Measurements from ENCODE around the gene DDX54.

The DDX54 gene

DNA sequence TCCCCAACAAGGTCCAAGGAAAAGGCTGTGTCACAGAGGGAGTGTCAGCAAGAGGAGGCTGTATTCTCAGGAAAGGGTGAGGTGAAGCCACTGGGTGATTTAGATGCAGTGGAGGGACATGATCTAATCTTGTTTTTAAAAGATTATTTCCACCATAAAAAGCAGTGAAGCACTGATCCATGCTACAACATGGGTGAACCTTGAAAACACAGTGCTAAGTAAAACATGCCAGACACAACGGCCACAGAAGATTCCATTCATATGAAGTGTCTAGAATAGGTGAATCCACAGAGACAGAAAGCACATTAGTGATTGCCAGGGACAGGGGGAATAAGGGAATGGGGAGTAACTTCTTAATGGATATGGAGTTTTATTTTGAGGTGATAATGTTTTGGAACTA is 13.0 kb upstream of the DDX54 start:
- H3K36me3 ChIP-seq (replicated peaks; ENCODE audit: low read depth, low read length), result no peaks in the 10 kb centered on the region
- no peaks in the 10 kb centered on the region for H3K79me2 ChIP-seq (ENCODE audit: low read length)
- no peaks in the 10 kb centered on the region for H4K20me1 ChIP-seq (ENCODE audit: insufficient read depth, low read length)
- H3K4me2 ChIP-seq (ENCODE audit: low read length), result no peak overlapping the region
- H3K27ac ChIP-seq (ENCODE audit: low read length), result no peak overlapping the region
- H3K9ac ChIP-seq (ENCODE audit: low read length), result no peak overlapping the region
- H3K4me1 ChIP-seq (ENCODE audit: low read length), result peaks cover 5% of the 10 kb centered on the region
- no peaks in the 10 kb centered on the region for H3K27me3 ChIP-seq (ENCODE audit: low read depth, low read length)
- no peak overlapping the region for H3K4me3 ChIP-seq (ENCODE audit: low read length)
- no peak overlapping the region for H2AFZ ChIP-seq (ENCODE audit: low read depth, low read length)
- TF ChIP-seq, protein P1, sequence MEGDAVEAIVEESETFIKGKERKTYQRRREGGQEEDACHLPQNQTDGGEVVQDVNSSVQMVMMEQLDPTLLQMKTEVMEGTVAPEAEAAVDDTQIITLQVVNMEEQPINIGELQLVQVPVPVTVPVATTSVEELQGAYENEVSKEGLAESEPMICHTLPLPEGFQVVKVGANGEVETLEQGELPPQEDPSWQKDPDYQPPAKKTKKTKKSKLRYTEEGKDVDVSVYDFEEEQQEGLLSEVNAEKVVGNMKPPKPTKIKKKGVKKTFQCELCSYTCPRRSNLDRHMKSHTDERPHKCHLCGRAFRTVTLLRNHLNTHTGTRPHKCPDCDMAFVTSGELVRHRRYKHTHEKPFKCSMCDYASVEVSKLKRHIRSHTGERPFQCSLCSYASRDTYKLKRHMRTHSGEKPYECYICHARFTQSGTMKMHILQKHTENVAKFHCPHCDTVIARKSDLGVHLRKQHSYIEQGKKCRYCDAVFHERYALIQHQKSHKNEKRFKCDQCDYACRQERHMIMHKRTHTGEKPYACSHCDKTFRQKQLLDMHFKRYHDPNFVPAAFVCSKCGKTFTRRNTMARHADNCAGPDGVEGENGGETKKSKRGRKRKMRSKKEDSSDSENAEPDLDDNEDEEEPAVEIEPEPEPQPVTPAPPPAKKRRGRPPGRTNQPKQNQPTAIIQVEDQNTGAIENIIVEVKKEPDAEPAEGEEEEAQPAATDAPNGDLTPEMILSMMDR (IDR thresholded peaks at IDR 0.05; ENCODE audit: low read depth, low read length), result no peak
- no peaks in the 10 kb centered on the region for H3K9me3 ChIP-seq (ENCODE audit: insufficient read depth, low read length)

DNA sequence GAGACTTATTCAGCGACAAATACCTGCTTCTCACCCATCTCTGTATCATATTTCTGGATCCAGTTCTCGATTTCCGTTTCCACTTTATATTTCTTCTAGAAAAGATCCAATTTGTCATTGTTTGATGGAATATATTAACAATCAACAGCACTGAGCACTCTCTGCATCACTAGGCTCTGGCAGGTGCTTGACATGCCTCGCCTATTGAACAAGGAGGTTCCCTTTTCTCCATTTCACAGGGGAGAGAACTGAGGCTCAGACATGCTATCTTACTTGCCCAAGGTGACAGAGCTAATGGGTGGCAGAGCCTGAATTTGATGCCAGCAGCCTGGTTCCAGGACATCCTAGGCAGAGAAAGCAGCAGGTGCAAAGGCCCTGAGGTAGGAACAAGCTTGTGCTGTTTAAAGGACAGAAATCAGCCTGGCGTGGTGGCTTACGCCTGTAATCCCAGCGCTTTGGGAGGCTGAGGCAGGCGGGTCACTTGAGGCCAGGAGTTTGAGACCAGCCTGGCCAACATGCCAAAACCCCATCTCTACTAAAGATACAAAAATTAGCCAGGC is 12.3 kb upstream of the DDX54 start:
- Histone ChIP-seq H3K4me2 (ENCODE audit: low read length) (no peak overlapping the region), H3K9me3 (ENCODE audit: insufficient read depth, low read length) (no peaks in the 10 kb centered on the region), H3K27me3 (ENCODE audit: low read depth, low read length) (no peaks in the 10 kb centered on the region), H3K27ac (ENCODE audit: low read length) (no peak overlapping the region), H3K4me1 (ENCODE audit: low read length) (peaks cover 5% of the 10 kb centered on the region), H3K9ac (ENCODE audit: low read length) (no peak overlapping the region), H2AFZ (ENCODE audit: low read depth, low read length) (no peak overlapping the region), H3K4me3 (ENCODE audit: low read length) (no peak overlapping the region), H4K20me1 (ENCODE audit: insufficient read depth, low read length) (no peaks in the 10 kb centered on the region), H3K36me3 (replicated peaks; ENCODE audit: low read depth, low read length) (peaks cover 4% of the 10 kb centered on the region), H3K79me2 (ENCODE audit: low read length) (no peaks in the 10 kb centered on the region)
- TF ChIP-seq EZH2phosphoT487 (IDR thresholded peaks at IDR 0.05; ENCODE audit: low read depth), result no peak
- TF ChIP-seq, protein P1 (IDR thresholded peaks at IDR 0.05; ENCODE audit: low read depth, low read length), result no peak

DNA sequence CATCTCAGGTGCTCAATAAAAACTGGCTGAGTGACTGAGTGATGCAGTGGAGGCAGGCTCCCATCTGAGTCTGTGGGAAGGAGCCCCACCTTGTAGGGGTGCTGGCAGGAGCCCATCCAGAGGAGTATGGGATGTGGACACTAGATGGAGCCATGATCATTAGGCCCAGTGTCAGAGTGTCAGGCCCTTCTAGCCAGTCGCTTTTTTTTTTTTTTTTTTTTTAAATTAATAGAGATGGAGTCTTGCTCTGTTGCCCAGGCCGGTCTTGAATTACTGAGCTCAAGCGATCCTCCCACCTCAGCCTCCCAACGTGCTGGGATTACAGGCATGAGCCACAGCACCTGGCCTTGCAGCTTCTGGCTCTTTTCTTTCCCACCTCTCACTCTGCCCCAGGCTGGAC is 11.7 kb upstream of the DDX54 start:
- Histone ChIP-seq H3K4me3 (ENCODE audit: low read length) (no peak overlapping the region), H3K27me3 (ENCODE audit: low read depth, low read length) (no peaks in the 10 kb centered on the region), H3K79me2 (ENCODE audit: low read length) (no peaks in the 10 kb centered on the region), H3K27ac (ENCODE audit: low read length) (no peak overlapping the region), H3K9ac (ENCODE audit: low read length) (no peak overlapping the region), H3K9me3 (ENCODE audit: insufficient read depth, low read length) (no peaks in the 10 kb centered on the region), H3K4me1 (ENCODE audit: low read length) (peaks cover 5% of the 10 kb centered on the region), H2AFZ (ENCODE audit: low read depth, low read length) (no peak overlapping the region), H3K36me3 (replicated peaks; ENCODE audit: low read depth, low read length) (peaks cover 9% of the 10 kb centered on the region), H4K20me1 (ENCODE audit: insufficient read depth, low read length) (no peaks in the 10 kb centered on the region), H3K4me2 (ENCODE audit: low read length) (no peak overlapping the region)
- TF ChIP-seq, protein P1 (IDR thresholded peaks at IDR 0.05; ENCODE audit: low read depth, low read length), result peak; percentile 69
- no peak for TF ChIP-seq EZH2phosphoT487 (IDR thresholded peaks at IDR 0.05; ENCODE audit: low read depth)

- no peak overlapping the region for H2AFZ ChIP-seq (ENCODE audit: low read depth, low read length)
- H3K79me2 ChIP-seq (ENCODE audit: low read length), result no peaks in the 10 kb centered on the region
- TF ChIP-seq, protein P1 (IDR thresholded peaks at IDR 0.05; ENCODE audit: low read depth, low read length), result no peak
- TF ChIP-seq EZH2phosphoT487 (IDR thresholded peaks at IDR 0.05; ENCODE audit: low read depth), result no peak
- no peak overlapping the region for H3K9ac ChIP-seq (ENCODE audit: low read length)
- no peak overlapping the region for H3K4me3 ChIP-seq (ENCODE audit: low read length)
- no peaks in the 10 kb centered on the region for H4K20me1 ChIP-seq (ENCODE audit: insufficient read depth, low read length)
- H3K4me1 ChIP-seq (ENCODE audit: low read length), result peaks cover 5% of the 10 kb centered on the region
- H3K4me2 ChIP-seq (ENCODE audit: low read length), result no peak overlapping the region
- no peak overlapping the region for H3K27ac ChIP-seq (ENCODE audit: low read length)
- peaks cover 13% of the 10 kb centered on the region for H3K36me3 ChIP-seq (replicated peaks; ENCODE audit: low read depth, low read length)
- no peaks in the 10 kb centered on the region for H3K27me3 ChIP-seq (ENCODE audit: low read depth, low read length)
- no peaks in the 10 kb centered on the region for H3K9me3 ChIP-seq (ENCODE audit: insufficient read depth, low read length)
Measured at GRCh38 chr12:113196582-113196981, 11.3 kb upstream of the DDX54 start.
